ENCODE measurements around the gene STK38L.

DNA sequence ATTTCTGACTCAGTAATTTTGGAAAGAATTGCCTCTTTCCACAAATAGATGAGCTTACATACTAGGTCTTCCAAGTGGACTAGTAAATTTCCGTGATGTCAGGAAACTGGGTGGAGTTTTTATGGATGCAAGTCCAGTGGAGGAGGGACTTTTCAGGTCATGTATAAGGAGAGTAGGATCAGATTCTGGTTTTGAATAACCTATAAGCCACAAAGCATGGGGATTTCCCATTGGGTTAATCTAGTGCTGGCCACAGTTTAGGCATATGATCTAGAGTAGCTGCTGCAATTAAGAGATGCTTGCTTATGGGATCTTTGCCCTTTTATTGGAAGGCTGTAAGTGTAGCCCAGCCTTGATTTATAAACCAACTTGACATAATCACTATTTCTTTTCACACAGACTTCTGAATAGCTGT is 33.8 kb downstream of the STK38L start:
- TF ChIP-seq, protein P1, sequence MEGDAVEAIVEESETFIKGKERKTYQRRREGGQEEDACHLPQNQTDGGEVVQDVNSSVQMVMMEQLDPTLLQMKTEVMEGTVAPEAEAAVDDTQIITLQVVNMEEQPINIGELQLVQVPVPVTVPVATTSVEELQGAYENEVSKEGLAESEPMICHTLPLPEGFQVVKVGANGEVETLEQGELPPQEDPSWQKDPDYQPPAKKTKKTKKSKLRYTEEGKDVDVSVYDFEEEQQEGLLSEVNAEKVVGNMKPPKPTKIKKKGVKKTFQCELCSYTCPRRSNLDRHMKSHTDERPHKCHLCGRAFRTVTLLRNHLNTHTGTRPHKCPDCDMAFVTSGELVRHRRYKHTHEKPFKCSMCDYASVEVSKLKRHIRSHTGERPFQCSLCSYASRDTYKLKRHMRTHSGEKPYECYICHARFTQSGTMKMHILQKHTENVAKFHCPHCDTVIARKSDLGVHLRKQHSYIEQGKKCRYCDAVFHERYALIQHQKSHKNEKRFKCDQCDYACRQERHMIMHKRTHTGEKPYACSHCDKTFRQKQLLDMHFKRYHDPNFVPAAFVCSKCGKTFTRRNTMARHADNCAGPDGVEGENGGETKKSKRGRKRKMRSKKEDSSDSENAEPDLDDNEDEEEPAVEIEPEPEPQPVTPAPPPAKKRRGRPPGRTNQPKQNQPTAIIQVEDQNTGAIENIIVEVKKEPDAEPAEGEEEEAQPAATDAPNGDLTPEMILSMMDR (IDR thresholded peaks at IDR 0.05 in 2 of 3, conservative IDR thresholded peaks at IDR 0.05 in 1 of 3; ENCODE audit: insufficient read depth in 2 of 3, low read depth in 1 of 3, low read length in 3 of 3): no peak
- TF ChIP-seq SREBF1 (IDR thresholded peaks at IDR 0.05; ENCODE audit: borderline replicate concordance, low read depth, low read length) (no peak), MXI1 (IDR thresholded peaks at IDR 0.05; ENCODE audit: low read depth, low read length) (no peak)

All from K562 (cell line).